C4-2B (cell line): ENCODE measurements around the gene C15orf39.

Source experiments
- ZFX ChIP-seq: fragments of 450-650 bp; IDR thresholded peaks from 2 replicates; pipeline ENCODE4 v1.6.1; 2017
- TF ChIP-seq, protein P1 (sequence below): fragments of 450-650 bp; conservative IDR thresholded peaks from 2 replicates; pipeline ENCODE4 v1.5.1; 2017; ENCODE audit warnings: mild to moderate bottlenecking

DNA sequence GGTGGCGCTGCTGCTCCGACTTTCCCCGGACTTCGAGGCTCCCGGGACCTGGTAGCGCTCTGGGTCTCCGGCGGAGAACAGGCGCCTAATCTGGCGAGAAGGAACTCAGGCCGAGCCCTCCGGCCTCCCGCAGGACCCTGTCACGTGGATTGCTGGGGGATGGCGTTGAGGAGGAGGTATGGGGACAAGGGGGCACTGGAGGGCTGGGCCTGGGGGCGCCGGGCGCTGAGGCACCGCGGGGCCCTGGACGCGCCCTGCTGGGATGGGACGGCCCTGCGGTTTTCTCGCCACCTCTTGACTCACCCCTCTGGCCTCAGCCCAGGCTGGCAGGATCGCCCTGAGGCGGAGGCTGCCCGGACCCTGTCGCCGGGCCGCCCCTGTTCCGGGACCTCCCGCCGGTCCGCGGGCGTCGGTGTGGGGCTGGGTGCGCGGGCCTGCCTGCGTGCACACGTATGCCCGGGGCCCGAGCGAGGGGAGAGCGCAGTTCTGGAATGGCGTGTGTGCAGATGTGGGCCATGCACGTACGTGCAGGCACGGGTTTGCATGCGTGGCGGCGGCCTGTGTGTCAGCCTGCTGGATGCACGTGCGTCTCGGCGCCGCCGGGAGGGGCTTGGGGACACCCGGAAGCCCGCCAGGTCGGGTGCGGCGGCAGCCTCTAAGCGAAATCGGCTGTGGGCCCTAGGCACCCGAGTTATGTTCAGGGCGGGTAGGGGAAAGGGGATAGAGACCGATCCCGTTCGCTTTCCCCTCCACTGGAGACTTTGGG lies 752 bp downstream of the C15orf39 start:
- TF ChIP-seq, protein P1, sequence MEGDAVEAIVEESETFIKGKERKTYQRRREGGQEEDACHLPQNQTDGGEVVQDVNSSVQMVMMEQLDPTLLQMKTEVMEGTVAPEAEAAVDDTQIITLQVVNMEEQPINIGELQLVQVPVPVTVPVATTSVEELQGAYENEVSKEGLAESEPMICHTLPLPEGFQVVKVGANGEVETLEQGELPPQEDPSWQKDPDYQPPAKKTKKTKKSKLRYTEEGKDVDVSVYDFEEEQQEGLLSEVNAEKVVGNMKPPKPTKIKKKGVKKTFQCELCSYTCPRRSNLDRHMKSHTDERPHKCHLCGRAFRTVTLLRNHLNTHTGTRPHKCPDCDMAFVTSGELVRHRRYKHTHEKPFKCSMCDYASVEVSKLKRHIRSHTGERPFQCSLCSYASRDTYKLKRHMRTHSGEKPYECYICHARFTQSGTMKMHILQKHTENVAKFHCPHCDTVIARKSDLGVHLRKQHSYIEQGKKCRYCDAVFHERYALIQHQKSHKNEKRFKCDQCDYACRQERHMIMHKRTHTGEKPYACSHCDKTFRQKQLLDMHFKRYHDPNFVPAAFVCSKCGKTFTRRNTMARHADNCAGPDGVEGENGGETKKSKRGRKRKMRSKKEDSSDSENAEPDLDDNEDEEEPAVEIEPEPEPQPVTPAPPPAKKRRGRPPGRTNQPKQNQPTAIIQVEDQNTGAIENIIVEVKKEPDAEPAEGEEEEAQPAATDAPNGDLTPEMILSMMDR, result peak; percentile 90
- TF ChIP-seq ZFX, result peak; percentile 69; the same call in 1 of the 2 replicates
